Stomach (tissue), 4 donors: Measurements from ENCODE around the gene CDK17.

Experiments used
- CTCF ChIP-seq, 7 experiments: fragments of 450-650 bp in 4 of 7; fragments of 200-600 bp in 3 of 7; sonication (generic) in 3 of 7; IDR thresholded peaks; one replicate each; pipeline ENCODE4 v1.5.1; 2016 to 2019; ENCODE audit warnings: antibody characterized with exemption in 7 of 7, control low read depth in 2 of 7, mild to moderate bottlenecking in 1 of 7
- POLR2A ChIP-seq, 4 donors: fragments of 450-650 bp; IDR thresholded peaks; one replicate each; pipeline ENCODE4 v1.6.1; 2016; ENCODE audit warnings: antibody characterized with exemption in 4 of 4, control low read depth in 2 of 4, mild to moderate bottlenecking in 1 of 4, moderate library complexity in 1 of 4
- POLR2AphosphoS5 ChIP-seq, 3 donors: sonication (generic); formaldehyde crosslinking; IDR thresholded peaks; one replicate each; pipeline ENCODE4 v1.6.1; 2016; ENCODE audit warnings: antibody characterized with exemption in 3 of 3

- no peak for TF ChIP-seq CTCF (IDR thresholded peaks at IDR 0.05)
- TF ChIP-seq POLR2A (IDR thresholded peaks at IDR 0.05), result no peak
- TF ChIP-seq POLR2AphosphoS5 (IDR thresholded peaks at IDR 0.05), result no peak
These were observed 104.6 kb downstream of the CDK17 start for GRCh38 chr12:96295532-96296160.
